ENCODE measurements around the gene PSMA2. TPM values are rescaled to one million over a fixed set of nuclear protein-coding genes. Genes with fewer than 3 reads are reported as not detected.
A peak's percentile ranks its signal among the peaks of the same experiment; 100 is the strongest.

Gene PSMA2
- total and polyA plus RNA-seq, 4 donors = 24.8 to 221 (median 73.8) TPM

DNA sequence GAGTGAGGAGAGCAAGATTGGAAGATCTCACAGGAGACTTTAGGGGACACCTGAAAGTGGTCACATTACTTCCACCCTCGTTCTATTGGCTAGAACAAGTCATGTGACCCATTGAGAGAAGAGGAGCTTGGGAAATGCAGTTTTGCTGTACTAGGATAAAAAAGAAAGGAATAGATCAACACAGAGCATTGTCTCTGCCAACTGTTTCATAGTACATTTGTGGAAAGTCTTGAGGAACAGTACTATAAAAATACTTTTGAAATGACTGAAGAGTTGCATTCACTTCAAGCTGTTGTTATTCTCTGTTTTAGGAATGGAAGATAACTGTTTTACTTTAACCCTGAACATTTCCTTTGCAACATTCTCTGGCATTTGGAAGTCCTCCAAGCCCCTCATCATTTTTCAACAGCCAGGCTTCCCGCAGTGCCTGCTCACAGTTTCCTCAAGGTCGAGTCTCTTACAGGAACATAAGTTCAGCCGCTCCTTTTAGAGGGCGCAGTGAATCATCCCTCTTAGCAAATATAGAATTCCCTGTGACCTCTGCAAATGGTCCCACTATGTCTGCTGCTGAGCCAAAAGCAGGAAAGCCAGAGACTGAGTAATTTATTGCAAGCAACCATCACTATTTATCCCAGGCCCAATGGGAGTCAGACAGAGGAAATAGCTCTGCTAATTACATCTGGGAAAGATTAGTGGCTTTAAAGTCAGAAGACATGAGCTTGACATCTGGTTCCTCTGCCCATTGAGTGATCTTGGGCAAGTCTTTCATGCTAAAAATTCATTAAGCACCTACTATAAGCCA lies 40.9 kb upstream of the PSMA2 start:
- DNase-seq (ENCODE audit: low spot score) = no peak
- H3K9ac ChIP-seq (ENCODE audit: low read depth in 1 of 2, low read length in 2 of 2) = no peak overlapping the region
- H3K4me3 ChIP-seq (ENCODE audit: low read depth in 1 of 3, low read length in 3 of 3) = no peak overlapping the region
- TF ChIP-seq YY1 (IDR thresholded peaks at IDR 0.05) (peak; percentile 12), HNF4A (conservative IDR thresholded peaks at IDR 0.05) (no peak), HNF4G (IDR thresholded peaks at IDR 0.05) (no peak), GABPA (IDR thresholded peaks at IDR 0.05 in 1 of 2, conservative IDR thresholded peaks at IDR 0.05 in 1 of 2) (no peak), RXRA (IDR thresholded peaks at IDR 0.05) (peak; percentile 50 to 56), EGR1 (IDR thresholded peaks at IDR 0.05; ENCODE audit: low read depth in 2 of 2) (no peak), SP1 (IDR thresholded peaks at IDR 0.05) (peak; percentile 58), TAF1 (conservative IDR thresholded peaks at IDR 0.05) (no peak), FOXA1 (IDR thresholded peaks at IDR 0.05) (no peak), RAD21 (IDR thresholded peaks at IDR 0.05) (peak; percentile 10 to 15), FOXA2 (IDR thresholded peaks at IDR 0.05) (no peak), JUND (IDR thresholded peaks at IDR 0.05) (peak; percentile 84 to 86), NR2F2 (IDR thresholded peaks at IDR 0.05) (peak; percentile 99)
- TF ChIP-seq, protein P1, sequence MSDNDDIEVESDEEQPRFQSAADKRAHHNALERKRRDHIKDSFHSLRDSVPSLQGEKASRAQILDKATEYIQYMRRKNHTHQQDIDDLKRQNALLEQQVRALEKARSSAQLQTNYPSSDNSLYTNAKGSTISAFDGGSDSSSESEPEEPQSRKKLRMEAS (IDR thresholded peaks at IDR 0.05) = no peak
- TF ChIP-seq, protein P2, sequence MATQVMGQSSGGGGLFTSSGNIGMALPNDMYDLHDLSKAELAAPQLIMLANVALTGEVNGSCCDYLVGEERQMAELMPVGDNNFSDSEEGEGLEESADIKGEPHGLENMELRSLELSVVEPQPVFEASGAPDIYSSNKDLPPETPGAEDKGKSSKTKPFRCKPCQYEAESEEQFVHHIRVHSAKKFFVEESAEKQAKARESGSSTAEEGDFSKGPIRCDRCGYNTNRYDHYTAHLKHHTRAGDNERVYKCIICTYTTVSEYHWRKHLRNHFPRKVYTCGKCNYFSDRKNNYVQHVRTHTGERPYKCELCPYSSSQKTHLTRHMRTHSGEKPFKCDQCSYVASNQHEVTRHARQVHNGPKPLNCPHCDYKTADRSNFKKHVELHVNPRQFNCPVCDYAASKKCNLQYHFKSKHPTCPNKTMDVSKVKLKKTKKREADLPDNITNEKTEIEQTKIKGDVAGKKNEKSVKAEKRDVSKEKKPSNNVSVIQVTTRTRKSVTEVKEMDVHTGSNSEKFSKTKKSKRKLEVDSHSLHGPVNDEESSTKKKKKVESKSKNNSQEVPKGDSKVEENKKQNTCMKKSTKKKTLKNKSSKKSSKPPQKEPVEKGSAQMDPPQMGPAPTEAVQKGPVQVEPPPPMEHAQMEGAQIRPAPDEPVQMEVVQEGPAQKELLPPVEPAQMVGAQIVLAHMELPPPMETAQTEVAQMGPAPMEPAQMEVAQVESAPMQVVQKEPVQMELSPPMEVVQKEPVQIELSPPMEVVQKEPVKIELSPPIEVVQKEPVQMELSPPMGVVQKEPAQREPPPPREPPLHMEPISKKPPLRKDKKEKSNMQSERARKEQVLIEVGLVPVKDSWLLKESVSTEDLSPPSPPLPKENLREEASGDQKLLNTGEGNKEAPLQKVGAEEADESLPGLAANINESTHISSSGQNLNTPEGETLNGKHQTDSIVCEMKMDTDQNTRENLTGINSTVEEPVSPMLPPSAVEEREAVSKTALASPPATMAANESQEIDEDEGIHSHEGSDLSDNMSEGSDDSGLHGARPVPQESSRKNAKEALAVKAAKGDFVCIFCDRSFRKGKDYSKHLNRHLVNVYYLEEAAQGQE (IDR thresholded peaks at IDR 0.05) = peak; percentile 66
- TF ChIP-seq, protein P3, sequence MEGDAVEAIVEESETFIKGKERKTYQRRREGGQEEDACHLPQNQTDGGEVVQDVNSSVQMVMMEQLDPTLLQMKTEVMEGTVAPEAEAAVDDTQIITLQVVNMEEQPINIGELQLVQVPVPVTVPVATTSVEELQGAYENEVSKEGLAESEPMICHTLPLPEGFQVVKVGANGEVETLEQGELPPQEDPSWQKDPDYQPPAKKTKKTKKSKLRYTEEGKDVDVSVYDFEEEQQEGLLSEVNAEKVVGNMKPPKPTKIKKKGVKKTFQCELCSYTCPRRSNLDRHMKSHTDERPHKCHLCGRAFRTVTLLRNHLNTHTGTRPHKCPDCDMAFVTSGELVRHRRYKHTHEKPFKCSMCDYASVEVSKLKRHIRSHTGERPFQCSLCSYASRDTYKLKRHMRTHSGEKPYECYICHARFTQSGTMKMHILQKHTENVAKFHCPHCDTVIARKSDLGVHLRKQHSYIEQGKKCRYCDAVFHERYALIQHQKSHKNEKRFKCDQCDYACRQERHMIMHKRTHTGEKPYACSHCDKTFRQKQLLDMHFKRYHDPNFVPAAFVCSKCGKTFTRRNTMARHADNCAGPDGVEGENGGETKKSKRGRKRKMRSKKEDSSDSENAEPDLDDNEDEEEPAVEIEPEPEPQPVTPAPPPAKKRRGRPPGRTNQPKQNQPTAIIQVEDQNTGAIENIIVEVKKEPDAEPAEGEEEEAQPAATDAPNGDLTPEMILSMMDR (IDR thresholded peaks at IDR 0.05; ENCODE audit: low read depth, low read length, missing input control) = no peak
- TF ChIP-seq, protein P4, sequence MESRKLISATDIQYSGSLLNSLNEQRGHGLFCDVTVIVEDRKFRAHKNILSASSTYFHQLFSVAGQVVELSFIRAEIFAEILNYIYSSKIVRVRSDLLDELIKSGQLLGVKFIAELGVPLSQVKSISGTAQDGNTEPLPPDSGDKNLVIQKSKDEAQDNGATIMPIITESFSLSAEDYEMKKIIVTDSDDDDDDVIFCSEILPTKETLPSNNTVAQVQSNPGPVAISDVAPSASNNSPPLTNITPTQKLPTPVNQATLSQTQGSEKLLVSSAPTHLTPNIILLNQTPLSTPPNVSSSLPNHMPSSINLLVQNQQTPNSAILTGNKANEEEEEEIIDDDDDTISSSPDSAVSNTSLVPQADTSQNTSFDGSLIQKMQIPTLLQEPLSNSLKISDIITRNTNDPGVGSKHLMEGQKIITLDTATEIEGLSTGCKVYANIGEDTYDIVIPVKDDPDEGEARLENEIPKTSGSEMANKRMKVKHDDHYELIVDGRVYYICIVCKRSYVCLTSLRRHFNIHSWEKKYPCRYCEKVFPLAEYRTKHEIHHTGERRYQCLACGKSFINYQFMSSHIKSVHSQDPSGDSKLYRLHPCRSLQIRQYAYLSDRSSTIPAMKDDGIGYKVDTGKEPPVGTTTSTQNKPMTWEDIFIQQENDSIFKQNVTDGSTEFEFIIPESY (IDR thresholded peaks at IDR 0.05) = no peak
- TF ChIP-seq, protein P5, sequence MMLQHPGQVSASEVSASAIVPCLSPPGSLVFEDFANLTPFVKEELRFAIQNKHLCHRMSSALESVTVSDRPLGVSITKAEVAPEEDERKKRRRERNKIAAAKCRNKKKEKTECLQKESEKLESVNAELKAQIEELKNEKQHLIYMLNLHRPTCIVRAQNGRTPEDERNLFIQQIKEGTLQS (IDR thresholded peaks at IDR 0.05) = peak; percentile 34
- no peaks in the 10 kb centered on the region for H3K27me3 ChIP-seq (ENCODE audit: control insufficient read depth in 4 of 4, insufficient read depth in 4 of 4, low read length in 3 of 4)
- peak overlapping the region; percentile 8 to 34 for H3K27ac ChIP-seq (ENCODE audit: low read depth in 1 of 2, low read length in 2 of 2)
- 52% methylated on average over 5 of the region's 5 CpGs for WGBS
- H3K9me3 ChIP-seq (ENCODE audit: control insufficient read depth in 4 of 4, low read length in 3 of 4) = no peaks in the 10 kb centered on the region
- no peaks in the 10 kb centered on the region for H3K36me3 ChIP-seq (ENCODE audit: control insufficient read depth in 4 of 4, insufficient read depth in 3 of 4, low read depth in 1 of 4, low read length in 3 of 4)
- H3K4me1 ChIP-seq (ENCODE audit: control insufficient read depth in 4 of 4, insufficient read depth in 4 of 4, low read length in 3 of 4) = no peaks in the 10 kb centered on the region
